Inflammatory macrophage treated with lipopolysaccharide for 1 hour (primary cell): Measurements from ENCODE around the gene SYT17.

ENCODE experiments used
- DNase-seq, 2 donors: peaks; one replicate each; pipeline ENCODE4 v3.0.0-alpha.2; 2020 to 2022

SYT17 gene

DNA sequence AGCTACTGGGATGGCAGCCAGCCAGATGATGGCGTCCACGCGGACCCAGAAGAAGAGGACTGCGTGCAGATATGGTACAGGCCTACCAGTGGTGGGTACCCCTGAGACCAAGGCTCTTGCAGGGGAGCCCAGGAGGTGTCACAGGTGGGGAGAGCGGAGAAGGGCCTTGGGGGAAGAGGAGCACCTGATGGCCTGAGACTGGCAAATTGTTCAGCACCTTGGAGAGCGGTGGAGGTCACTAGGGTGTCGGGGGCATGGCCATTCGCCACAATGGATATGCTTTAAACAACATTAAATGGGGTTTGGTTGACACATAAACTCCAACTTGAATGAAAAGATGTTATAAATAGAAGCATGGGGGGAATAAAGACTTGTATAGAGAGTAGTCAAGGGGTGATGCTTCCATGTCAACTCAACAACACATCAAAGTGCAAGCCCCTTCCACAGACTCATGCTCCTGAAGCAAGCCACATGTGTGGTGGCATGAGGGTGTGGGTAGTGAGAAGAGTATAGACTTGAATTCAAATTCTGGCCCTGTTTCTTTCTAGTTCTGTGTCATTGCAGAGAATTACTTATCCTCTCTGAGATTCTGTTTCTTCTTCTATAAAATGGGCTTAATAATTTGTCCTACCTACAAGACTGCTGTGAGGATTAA is 139.7 kb downstream of the SYT17 start:
- no peak for DNase-seq

DNA sequence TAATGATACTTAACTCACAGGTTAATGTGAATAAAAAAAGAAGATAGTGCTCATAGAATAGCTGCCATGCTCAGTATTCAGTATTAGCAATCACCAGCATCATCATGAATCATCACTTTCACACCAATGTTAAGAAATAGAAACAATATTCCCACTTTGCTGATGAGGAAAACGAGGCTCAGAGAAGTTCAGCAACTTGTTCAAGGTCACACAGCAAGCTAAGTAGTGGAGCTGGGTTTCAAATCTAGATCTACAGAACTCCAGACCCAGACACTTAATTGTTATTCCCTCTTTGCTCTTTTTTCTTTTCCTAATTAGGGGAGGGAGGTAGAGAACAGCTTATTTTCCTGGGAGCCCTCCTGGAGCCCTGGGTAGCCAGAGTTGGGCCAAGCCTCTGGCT is 140.4 kb downstream of the SYT17 start:
- DNase-seq: no peak

DNA sequence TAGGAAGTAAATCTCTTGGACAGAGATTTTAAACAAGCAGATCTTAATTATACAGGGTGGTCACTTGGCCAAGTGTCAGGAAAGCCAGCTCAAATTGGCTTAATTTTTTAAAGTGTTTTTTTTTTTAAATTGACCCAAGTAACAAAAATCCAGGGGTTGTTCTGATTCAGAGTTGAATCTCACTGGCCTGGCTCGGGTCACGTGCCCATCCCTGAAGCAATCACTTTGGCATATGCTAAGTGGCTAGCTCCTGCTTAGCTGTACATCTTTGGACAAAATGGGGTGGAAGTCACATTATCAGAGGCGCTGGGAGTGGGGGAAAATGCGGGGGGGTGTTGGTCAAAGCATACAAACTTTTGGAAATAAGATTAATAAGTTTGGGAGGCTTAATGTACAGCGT is 141.1 kb downstream of the SYT17 start:
- DNase-seq: no peak

DNA sequence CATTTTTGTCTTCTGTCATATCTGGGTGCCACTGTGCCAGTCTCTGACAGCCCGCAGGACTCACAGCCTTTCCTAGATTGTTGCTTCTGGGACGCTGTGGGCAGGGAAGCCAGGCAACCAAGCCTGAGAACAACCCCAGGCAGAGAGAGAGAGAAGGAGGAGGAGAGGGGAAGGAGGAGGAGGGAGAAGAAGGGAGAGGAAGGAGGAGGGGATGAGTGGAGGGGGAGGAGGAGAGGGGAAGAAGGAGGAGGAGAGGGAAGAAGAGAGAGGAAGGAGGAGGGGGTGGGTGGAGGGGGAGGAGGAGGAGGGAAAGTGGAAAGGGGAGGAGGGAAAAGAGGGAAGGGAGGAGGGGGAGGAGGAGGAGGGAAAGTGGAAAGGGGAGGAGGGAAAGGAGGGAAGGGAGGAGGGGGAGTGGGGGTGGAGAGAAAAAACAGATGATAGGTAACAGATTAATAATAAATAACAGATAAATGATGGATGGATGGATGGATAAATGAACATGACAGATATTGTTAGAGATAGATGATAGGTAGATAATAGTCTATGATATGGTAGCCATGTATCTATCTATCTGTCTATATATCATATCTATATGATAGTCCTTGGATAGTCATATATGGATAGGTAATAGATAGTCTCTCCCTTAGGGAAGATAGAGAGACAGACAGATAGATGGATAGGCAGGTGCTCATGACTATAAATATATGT is 146.8 kb downstream of the SYT17 start:
- no peak for DNase-seq

DNA sequence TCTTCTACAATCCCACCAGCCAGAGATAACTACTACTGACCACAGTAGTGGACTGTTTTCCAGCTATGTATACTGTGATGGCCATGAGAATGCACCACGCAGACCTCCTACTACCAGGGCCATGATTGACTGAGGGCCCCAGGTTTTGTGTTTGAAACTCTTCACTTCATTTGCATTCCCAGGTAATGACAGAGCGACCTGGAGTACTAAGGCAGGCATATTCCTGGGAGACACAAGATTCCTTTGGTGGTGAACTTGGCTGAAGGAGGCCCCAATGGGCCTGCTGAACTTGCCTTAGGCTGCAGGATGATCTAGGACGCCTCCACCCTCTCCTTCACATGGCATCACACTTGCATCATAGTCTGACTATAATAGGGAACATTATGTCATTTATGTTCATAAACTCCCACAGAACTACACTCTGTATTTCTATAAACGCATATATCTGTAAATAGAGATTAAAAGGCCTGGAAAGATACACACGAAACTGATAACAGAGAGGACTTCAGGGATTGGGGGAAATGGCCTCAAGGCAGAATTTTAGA is 147.9 kb downstream of the SYT17 start:
- DNase-seq: peak in 1 of 2 donors; percentile 22

DNA sequence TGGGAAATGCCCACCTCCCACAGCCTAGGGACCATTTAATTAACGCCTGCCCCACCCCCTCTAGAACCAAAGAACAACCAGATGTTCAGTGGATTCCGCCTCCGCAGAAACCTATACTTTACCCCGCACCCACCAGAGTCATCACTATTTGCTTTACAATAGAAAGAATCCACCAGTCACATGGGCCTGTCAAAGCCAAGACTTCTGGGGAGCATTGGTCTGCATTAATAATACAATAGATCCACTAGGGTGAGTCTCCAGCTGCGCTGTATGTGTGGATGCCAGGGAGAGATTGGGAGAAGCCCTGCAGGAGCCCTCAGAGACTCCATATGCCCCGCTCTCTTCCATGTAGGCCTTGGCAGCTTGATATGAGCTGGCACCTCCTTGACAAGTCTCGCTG is 148.8 kb downstream of the SYT17 start:
- no peak for DNase-seq
